Suppressor macrophage (primary cell): ENCODE measurements around the gene DNAJB13.

Experiments
- DNase-seq, 4 experiments: peaks; one replicate each; pipeline ENCODE4 v3.0.0-alpha.2; 2020 to 2022

DNAJB13 gene

DNA sequence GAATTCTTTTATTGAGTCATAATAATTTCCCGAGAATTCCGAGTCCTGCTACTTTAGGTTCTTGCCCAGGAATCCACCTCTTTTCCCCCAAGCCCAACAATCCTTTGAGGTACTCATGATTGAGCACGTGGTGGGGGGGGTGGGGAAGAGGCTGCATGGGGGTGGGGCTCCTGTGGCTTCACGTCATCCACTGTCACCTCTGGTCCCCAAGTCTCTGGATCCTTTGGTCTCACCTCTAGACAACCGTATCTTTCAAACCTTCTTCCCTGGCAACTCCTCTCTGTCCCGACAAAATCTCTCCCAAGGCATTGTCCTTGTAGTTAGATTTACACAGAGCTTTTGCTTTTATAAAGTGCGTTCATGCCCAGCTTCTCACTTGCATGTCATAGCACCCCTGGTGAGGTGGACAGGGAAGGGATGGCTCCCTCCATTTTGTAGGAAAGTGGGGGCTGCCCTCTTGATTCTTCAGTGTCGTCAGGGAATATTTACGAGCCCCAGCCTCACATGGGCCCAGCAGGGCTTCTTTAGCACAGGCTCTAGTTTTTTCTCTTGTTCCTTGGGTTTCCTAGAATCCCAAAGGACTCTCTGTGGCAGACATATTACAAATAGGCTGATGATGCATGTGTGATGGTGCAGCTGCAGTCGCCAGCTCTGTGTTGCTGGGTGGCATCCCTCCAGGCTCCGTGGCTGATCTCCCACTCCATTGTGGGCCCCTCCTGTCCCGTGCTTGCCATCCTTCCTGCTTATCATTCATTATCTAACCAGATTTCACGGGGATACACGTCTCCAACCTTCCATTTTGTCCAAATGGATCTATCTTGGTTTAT lies 49.7 kb downstream of the DNAJB13 start:
- no peak for DNase-seq

- DNase-seq: no peak
These were observed 51.0 kb downstream of the DNAJB13 start for GRCh38 chr11:74001822-74002286.

- DNase-seq: no peak
These were observed 52.0 kb downstream of the DNAJB13 start for GRCh38 chr11:74002832-74003231.

DNA sequence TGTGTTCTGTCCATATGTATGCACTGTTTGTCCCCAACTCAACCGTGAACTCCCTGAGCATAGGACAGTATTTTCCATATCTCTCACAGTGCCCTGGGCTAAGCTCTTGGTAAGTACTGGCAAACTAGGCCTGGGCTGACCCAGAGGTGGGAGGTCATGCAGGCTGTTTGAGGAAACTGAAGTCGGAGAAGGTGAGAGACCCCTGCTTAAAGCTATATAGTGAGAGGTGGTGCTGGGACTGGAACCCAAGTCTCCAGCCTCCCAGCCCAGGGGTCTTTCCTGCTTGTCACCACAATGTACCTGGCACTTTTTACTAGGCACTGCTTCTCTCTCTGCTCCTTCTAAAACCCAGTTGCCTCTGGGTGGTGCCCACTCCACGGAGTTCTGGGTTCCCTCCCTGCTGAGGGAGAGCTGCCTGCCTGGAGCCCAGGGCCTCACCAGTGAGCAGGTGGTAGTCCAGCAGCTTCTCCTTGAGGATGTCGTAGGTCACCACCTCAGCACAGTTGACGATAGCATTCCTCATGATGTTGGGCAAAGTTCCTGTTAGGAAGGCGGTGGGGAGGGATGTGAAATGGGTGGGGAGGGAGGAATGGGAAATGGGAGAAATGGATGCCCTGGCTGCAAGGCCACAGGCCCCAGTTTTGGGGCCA lies 53.3 kb downstream of the DNAJB13 start:
- no peak for DNase-seq

DNA sequence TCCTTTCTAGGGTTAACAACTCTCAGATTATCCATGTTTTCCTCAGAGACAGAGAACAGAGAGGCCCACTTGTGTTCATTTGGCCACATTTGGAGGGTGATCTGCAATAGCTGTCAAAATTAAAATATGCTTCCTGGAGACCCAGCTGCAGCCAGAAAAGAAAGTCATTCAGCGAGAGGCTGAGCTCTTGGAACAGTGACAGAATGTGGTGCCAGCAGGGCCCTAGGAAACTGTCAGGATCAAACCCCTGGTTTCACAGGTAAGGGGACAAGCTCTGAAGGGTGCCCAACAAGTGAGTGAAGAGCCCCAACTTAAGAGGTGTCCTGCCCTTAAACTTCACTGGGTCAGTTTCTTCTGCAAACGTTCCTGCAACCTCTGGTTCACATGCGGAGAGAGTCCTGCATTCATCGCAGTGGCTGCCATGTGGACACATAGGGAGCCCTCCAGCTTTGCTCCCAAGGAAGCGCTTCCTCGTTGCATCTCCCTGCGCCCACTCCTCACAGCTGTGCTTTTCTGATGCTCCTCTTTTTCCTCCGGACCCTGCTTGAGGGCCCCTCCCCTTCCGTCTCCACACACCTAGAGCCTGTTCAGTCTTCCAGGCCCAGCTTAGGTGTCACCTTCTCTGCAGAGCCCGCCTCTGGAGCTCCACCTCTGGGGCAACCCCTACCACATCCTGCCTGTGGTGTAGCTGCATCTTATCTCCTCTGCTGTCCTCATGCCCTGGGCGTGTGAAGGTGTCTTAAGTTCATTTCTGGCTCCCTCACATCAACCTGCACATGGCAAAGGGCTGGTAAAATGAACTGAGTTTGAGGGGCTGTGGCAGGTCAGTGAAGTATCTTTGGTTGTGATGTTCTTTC lies 54.2 kb downstream of the DNAJB13 start:
- no peak for DNase-seq

GRCh38 chr11:74005721-74006517 lies 55.1 kb downstream of the DNAJB13 start:
- no peak for DNase-seq

- no peak for DNase-seq
These were observed 56.0 kb downstream of the DNAJB13 start for GRCh38 chr11:74006743-74007304.

DNA sequence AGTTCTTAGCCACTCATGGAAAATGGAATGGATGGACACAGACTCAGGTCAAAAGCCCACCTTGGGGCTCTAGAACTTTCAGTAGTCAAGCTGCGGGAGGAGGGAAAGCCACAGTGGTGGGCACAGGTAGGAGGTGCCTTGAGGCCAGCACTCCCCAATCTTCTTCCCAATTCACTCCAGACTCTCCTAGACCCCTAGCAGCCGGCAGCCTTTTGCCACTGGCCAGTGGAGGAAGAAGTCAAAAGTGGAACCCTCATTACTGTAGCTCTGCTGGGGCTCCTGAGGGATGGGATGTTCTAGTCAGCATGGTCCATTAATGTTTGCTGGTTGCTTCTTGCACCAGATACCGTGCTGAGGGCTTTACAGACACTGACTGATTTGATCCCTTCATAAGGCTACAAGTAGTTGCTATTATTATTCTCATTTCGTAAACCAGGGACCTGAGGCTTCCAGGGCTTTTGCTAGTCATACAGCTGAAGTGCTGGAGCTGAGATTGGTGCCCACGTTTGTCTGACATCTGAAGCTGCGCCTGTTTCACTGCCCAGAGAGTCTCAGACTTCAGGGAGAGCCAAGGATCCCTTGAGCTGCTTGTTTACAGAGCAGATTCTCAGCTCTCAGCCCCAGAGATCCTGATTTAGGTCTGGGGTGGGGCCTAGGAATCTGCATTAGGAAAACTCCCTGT lies 57.0 kb downstream of the DNAJB13 start:
- DNase-seq: no peak

DNA sequence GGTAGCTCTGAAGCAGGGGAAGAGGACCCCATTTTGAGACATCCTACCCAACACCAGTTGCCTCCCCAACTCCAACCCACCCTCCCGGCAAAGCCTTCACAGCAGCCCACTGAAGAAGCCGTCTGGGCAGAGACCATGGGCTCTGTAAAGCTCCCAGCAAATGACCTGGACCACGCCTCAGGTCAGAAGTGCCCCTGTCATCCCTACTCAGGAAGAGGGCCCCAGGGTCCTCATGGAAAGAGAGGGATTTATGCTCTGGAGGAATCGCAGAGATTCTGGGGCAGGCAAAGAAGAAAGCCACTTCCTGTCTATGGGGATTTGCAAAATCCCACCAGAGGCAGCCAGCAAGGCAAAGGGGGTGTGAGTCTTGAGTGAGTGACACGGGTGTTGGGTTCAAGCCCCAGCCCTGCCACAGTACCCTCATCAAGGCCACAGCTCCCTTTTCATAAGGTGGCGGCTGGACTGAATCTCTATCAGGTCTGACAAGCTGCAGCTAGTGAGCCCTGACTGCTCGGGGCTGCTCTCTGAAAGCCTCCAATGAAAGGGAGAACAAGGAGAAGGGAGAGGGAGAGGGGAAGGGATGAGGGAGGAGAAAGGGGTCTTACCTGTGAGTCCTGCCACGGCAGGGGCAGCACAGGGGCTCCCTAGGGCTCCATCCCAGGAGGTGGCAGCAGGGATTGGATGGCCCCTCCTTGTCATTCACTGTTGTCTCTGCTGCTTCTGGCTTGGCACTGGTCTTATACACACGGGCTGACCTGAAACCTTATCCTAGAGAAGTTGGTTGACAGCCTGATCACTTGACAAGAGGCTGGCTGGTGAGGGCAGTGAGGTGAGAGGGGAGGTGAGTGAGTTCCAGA lies 57.8 kb downstream of the DNAJB13 start, which contains the start of gene UCP3:
UCP3 (minus strand) TSS at position 713 of the 857 bp plus-strand sequence. CDS start 2,043 bp downstream, outside the sequence.
- DNase-seq: no peak

DNA sequence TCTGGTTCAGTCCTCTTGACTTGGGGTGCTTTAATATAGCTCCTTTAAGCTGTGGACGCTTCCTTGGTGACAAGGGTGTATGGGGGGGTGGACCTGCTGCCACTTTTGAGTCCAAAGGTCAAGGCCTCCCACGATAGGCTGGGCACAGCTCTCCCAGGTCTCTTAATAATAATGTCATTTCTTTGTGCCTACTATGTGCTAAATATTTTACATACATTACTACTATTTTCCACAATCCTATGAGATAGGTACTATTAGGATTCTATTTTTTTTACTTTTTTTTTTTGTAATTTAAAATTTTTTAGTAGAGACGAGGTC lies 58.4 kb downstream of the DNAJB13 start:
- DNase-seq: no peak

GRCh38 chr11:74009675-74010305 lies 59.0 kb downstream of the DNAJB13 start:
- no peak for DNase-seq

- peak in 3 of 4 experiments; percentile 19 to 41 (median 31) for DNase-seq
These were observed 59.8 kb downstream of the DNAJB13 start for GRCh38 chr11:74010306-74011300.

GRCh38 chr11:74011360-74012073 lies 60.7 kb downstream of the DNAJB13 start:
- peak in 3 of 4 experiments; percentile 40 to 50 (median 42) for DNase-seq

DNA sequence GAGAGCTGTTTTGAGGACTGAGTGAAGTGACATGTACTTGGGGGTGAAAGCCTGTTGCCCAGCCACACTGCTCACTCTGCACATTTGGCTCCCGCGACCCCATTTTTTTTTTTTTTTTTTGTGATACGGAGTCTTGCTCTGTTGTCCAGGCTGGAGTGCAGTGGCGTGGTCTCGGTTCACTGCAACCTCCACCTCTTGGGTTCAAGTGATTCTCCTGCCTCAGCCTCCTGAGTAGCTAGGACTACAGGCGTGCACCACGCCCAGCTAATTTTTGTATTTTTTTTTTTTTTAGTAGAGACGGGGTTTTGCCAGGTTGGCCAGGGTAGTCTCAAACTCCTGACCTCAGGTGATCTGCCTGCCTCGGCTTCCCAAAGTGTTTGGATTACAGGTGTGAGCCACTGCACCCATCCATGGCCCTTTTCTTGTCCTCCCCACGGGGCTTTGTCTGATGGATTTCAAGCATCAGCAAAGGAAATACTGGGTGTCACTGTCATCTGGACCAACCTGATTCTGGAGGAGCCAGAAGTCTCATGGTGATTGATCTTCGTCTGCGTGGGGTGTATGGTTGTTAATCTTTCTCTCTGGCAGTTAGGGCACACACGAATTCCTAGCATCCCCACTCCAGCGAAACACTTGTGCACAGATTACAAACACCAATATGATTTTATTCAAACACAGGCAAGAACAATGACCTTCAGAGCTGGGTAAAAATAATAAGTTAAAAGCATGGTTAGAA lies 61.4 kb downstream of the DNAJB13 start:
- DNase-seq: no peak

DNA sequence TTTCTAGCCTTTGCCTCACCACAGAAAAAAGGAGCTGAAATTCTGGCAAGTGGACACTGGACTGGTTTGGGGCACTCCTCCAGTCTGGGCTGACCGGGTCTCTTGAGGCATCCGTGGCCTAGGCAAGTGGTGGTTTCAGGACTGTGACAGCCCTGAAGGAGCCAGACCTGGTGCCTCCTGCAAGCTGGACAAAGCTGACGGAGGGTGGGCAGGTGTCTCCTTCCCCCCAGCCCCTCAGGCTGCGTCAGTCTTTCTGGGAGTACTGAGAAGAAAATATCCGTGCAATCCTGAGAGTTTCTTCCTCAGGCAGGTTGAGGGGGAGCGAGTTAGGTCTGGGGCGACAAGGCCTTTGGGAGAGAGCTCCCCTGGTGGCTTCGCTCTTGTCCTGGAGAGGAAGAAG lies 62.3 kb downstream of the DNAJB13 start:
- DNase-seq: no peak

- DNase-seq: peak; percentile 31 to 55 (median 51)
These were observed 64.1 kb downstream of the DNAJB13 start for GRCh38 chr11:74014880-74015279.
